ENCODE data around the gene ST8SIA1. TPM values are rescaled to one million over a fixed set of nuclear protein-coding genes. Genes with fewer than 3 reads are reported as not detected.

ST8SIA1 gene
- total and polyA plus RNA-seq, 2 donors (not counting 1 experiment from before 2014, with no cell fraction given): 0.45 to 23.9 TPM

DNA sequence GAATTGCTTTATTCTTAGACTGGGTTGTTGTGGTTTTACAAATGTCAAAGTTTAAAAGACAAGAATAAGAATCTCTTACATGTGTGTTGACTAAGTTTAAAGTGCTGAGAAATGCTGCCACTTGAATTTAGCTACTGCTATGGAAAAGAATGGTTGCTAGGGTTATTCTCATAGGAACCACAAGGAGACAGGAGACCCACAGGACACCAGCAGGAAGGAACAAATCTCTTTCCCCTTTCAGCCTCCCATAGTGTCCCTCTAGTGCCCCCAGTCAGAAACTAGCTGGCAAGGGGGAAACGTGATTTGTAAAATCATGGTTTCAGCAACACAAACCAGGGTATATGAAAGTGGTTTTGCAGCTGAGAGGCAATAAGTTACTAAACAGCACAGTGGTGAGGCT, 102.7 kb downstream of the ST8SIA1 start:
- Histone ChIP-seq H2AFZ (ENCODE audit: low read length) (no peak overlapping the region), H3K4me3 (replicated peaks in 1 of 4; ENCODE audit: control extremely low read depth in 1 of 4, insufficient read depth in 1 of 4, low read depth in 3 of 4, low read length in 4 of 4) (no peak overlapping the region), H3K4me2 (ENCODE audit: extremely low read depth, insufficient read depth, low read length) (no peak overlapping the region), H3K79me2 (ENCODE audit: control insufficient read depth, insufficient read depth, low read length) (no peaks in the 10 kb centered on the region), H3K4me1 (ENCODE audit: control insufficient read depth, extremely low read depth, insufficient read depth, low read length) (peaks cover 9% of the 10 kb centered on the region), H3K27ac (ENCODE audit: insufficient read depth, low read length) (no peak overlapping the region), H3K27me3 (ENCODE audit: control insufficient read depth, insufficient read depth, low read length) (no peaks in the 10 kb centered on the region), H3K9ac (ENCODE audit: insufficient read depth, low read length) (no peak overlapping the region), H3K9me3 (ENCODE audit: control insufficient read depth, insufficient read depth, low read depth, low read length) (no peaks in the 10 kb centered on the region), H3K36me3 (ENCODE audit: control insufficient read depth, insufficient read depth, low read length) (no peaks in the 10 kb centered on the region), H4K20me1 (ENCODE audit: control insufficient read depth, extremely low read depth, insufficient read depth, low read length) (no peaks in the 10 kb centered on the region)
- no peak for TF ChIP-seq EZH2 (IDR thresholded peaks at IDR 0.05; ENCODE audit: low read length, missing control alignments)
- TF ChIP-seq, protein P1, sequence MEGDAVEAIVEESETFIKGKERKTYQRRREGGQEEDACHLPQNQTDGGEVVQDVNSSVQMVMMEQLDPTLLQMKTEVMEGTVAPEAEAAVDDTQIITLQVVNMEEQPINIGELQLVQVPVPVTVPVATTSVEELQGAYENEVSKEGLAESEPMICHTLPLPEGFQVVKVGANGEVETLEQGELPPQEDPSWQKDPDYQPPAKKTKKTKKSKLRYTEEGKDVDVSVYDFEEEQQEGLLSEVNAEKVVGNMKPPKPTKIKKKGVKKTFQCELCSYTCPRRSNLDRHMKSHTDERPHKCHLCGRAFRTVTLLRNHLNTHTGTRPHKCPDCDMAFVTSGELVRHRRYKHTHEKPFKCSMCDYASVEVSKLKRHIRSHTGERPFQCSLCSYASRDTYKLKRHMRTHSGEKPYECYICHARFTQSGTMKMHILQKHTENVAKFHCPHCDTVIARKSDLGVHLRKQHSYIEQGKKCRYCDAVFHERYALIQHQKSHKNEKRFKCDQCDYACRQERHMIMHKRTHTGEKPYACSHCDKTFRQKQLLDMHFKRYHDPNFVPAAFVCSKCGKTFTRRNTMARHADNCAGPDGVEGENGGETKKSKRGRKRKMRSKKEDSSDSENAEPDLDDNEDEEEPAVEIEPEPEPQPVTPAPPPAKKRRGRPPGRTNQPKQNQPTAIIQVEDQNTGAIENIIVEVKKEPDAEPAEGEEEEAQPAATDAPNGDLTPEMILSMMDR (conservative IDR thresholded peaks at IDR 0.05 in 1 of 2, IDR thresholded peaks at IDR 0.05 in 1 of 2; ENCODE audit: low read depth in 1 of 2, low read length in 2 of 2): peak; percentile 17 to 18
- peak in 1 of 2 donors; percentile 23 for DNase-seq (ENCODE audit: low read depth in 2 of 2)

DNA sequence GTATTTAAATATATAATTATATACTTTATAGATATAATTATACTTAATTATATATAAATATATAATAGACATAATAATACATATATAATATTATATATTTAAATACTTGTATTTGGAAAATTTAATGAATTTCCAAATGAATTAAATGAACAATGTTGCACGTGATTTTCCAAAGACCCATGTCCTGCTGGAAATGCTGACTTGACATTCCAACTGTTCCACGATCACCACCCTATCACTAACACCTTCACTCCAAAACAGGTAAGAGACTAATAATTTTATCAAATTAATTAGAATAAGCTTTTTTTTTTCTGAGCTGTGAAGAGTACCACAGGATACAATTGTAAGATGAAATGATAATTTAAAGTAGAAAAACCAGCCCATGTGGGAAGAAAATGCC, 103.4 kb downstream of the ST8SIA1 start:
- no peak for DNase-seq (ENCODE audit: low read depth in 2 of 2)
- no peak overlapping the region for H3K9ac ChIP-seq (ENCODE audit: insufficient read depth, low read length)
- H3K4me2 ChIP-seq (ENCODE audit: extremely low read depth, insufficient read depth, low read length): no peak overlapping the region
- no peaks in the 10 kb centered on the region for H3K27me3 ChIP-seq (ENCODE audit: control insufficient read depth, insufficient read depth, low read length)
- no peaks in the 10 kb centered on the region for H3K36me3 ChIP-seq (ENCODE audit: control insufficient read depth, insufficient read depth, low read length)
- H3K79me2 ChIP-seq (ENCODE audit: control insufficient read depth, insufficient read depth, low read length): no peaks in the 10 kb centered on the region
- H2AFZ ChIP-seq (ENCODE audit: low read length): no peak overlapping the region
- peaks cover 9% of the 10 kb centered on the region for H3K4me1 ChIP-seq (ENCODE audit: control insufficient read depth, extremely low read depth, insufficient read depth, low read length)
- no peaks in the 10 kb centered on the region for H4K20me1 ChIP-seq (ENCODE audit: control insufficient read depth, extremely low read depth, insufficient read depth, low read length)
- no peak overlapping the region for H3K27ac ChIP-seq (ENCODE audit: insufficient read depth, low read length)
- H3K9me3 ChIP-seq (ENCODE audit: control insufficient read depth, insufficient read depth, low read depth, low read length): no peaks in the 10 kb centered on the region
- no peak overlapping the region for H3K4me3 ChIP-seq (replicated peaks in 1 of 4; ENCODE audit: control extremely low read depth in 1 of 4, insufficient read depth in 1 of 4, low read depth in 3 of 4, low read length in 4 of 4)
- TF ChIP-seq EZH2 (IDR thresholded peaks at IDR 0.05; ENCODE audit: low read length, missing control alignments): no peak
- TF ChIP-seq, protein P1 (conservative IDR thresholded peaks at IDR 0.05 in 1 of 2, IDR thresholded peaks at IDR 0.05 in 1 of 2; ENCODE audit: low read depth in 1 of 2, low read length in 2 of 2): no peak

DNA sequence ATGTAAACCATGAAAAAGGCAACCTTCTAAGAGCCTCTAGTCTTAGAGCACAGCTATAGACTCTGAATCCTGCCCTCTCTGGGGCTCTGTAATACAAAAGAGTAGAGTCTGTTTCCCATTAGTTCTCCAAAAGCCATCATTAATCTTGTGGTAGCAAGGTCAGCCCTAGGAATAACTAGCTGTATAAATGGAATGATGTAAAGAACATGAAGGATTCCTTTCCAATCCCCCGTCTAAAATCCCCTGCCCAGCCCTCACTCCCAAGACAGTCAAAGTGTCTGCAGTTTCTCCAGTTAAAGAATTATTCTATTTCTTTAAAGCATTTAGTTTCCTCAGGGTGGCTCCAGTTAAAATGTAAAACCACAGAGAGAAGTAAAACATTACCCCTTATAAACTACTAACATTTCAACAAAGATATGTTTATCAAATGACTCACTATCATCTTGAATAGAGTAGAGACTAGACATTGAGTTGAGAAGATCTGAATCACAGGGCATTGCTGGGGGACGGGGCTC, 104.2 kb downstream of the ST8SIA1 start:
- H2AFZ ChIP-seq (ENCODE audit: low read length): no peak overlapping the region
- H3K27ac ChIP-seq (ENCODE audit: insufficient read depth, low read length): no peak overlapping the region
- no peaks in the 10 kb centered on the region for H3K36me3 ChIP-seq (ENCODE audit: control insufficient read depth, insufficient read depth, low read length)

More for the DNA sequence above, 104.2 kb downstream of the ST8SIA1 start:
- TF ChIP-seq, protein P1 (conservative IDR thresholded peaks at IDR 0.05 in 1 of 2, IDR thresholded peaks at IDR 0.05 in 1 of 2; ENCODE audit: low read depth in 1 of 2, low read length in 2 of 2): no peak
- TF ChIP-seq EZH2 (IDR thresholded peaks at IDR 0.05; ENCODE audit: low read length, missing control alignments): no peak
- Histone ChIP-seq H3K79me2 (ENCODE audit: control insufficient read depth, insufficient read depth, low read length) (no peaks in the 10 kb centered on the region), H3K4me3 (replicated peaks in 1 of 4; ENCODE audit: control extremely low read depth in 1 of 4, insufficient read depth in 1 of 4, low read depth in 3 of 4, low read length in 4 of 4) (no peak overlapping the region), H3K9me3 (ENCODE audit: control insufficient read depth, insufficient read depth, low read depth, low read length) (no peaks in the 10 kb centered on the region), H3K27me3 (ENCODE audit: control insufficient read depth, insufficient read depth, low read length) (no peaks in the 10 kb centered on the region), H4K20me1 (ENCODE audit: control insufficient read depth, extremely low read depth, insufficient read depth, low read length) (no peaks in the 10 kb centered on the region), H3K9ac (ENCODE audit: insufficient read depth, low read length) (no peak overlapping the region), H3K4me2 (ENCODE audit: extremely low read depth, insufficient read depth, low read length) (peak overlapping the region; percentile 23), H3K4me1 (ENCODE audit: control insufficient read depth, extremely low read depth, insufficient read depth, low read length) (peaks cover 9% of the 10 kb centered on the region)
- peak; percentile 56 to 79 for DNase-seq (ENCODE audit: low read depth in 2 of 2)

All from fibroblast of lung (primary cell).